ENCODE measurements around the gene C6orf62. TPM values are rescaled to one million over a fixed set of nuclear protein-coding genes. Genes with fewer than 3 reads are reported as not detected.

The C6orf62 gene
- total RNA-seq, 1 experiment from 2014 or later, result 86.4 TPM

DNA sequence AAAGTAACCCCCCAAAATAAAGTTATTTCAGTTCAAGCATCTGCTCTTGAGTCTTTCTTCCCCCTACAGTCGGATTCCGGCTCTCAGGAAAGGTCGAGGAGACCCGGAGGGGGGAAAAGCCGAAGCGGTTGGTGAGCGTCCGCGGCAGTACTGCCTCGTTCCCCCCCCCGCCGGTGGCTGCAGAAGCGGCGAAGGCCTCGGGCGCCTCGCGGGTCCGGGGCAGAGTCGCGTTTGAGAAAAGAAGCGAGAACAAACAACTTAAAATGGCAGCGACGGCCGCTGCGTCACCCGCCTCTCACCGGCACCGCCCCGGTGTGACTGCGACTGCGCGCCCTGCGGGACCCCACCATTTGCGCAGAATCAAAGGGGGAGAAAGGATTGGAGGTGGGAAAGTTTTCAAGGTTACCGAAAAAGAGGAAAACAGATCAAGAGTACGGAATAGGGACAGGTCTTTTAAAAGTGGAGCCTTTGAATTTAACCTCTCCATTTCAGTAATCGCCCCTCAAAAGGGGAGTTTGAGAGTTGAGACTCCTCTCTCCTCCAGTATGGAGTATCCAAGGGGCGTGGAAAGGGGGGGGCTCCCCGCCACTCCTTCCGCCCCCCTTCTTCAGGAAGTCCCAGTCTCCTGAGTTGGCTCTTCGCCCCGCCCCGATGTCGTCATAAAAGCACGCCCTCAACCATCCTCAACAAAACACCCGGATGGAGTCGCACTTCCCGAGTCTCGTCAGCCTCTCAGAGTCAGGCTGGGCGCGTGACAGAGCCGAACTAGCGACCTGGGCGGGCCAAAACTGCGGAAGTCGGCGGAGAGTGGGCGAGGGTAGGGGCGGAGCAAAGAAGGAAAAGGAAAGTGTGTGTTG lies 1.9 kb upstream of the C6orf62 start (continued):
- TF ChIP-seq PRRX2 (CRISPR knock-in tag; IDR thresholded peaks at IDR 0.05), result 0 out of 2 replicates have a peak, but pooled peaks have one; percentile 54
- TF ChIP-seq, protein P1, sequence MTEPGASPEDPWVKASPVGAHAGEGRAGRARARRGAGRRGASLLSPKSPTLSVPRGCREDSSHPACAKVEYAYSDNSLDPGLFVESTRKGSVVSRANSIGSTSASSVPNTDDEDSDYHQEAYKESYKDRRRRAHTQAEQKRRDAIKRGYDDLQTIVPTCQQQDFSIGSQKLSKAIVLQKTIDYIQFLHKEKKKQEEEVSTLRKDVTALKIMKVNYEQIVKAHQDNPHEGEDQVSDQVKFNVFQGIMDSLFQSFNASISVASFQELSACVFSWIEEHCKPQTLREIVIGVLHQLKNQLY (CRISPR knock-in tag; IDR thresholded peaks at IDR 0.05), result no peak
- no peak for TF ChIP-seq TEAD4 (CRISPR knock-in tag; IDR thresholded peaks at IDR 0.05)
- peak; percentile 92 for TF ChIP-seq CREM (CRISPR knock-in tag; IDR thresholded peaks at IDR 0.05)
- TF ChIP-seq, protein P2, sequence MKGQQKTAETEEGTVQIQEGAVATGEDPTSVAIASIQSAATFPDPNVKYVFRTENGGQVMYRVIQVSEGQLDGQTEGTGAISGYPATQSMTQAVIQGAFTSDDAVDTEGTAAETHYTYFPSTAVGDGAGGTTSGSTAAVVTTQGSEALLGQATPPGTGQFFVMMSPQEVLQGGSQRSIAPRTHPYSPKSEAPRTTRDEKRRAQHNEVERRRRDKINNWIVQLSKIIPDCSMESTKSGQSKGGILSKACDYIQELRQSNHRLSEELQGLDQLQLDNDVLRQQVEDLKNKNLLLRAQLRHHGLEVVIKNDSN (CRISPR knock-in tag; IDR thresholded peaks at IDR 0.05), result no peak
- no peak for TF ChIP-seq ZNF396 (CRISPR knock-in tag; IDR thresholded peaks at IDR 0.05; ENCODE audit: borderline replicate concordance)
- TF ChIP-seq, protein P3, sequence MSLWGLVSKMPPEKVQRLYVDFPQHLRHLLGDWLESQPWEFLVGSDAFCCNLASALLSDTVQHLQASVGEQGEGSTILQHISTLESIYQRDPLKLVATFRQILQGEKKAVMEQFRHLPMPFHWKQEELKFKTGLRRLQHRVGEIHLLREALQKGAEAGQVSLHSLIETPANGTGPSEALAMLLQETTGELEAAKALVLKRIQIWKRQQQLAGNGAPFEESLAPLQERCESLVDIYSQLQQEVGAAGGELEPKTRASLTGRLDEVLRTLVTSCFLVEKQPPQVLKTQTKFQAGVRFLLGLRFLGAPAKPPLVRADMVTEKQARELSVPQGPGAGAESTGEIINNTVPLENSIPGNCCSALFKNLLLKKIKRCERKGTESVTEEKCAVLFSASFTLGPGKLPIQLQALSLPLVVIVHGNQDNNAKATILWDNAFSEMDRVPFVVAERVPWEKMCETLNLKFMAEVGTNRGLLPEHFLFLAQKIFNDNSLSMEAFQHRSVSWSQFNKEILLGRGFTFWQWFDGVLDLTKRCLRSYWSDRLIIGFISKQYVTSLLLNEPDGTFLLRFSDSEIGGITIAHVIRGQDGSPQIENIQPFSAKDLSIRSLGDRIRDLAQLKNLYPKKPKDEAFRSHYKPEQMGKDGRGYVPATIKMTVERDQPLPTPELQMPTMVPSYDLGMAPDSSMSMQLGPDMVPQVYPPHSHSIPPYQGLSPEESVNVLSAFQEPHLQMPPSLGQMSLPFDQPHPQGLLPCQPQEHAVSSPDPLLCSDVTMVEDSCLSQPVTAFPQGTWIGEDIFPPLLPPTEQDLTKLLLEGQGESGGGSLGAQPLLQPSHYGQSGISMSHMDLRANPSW (CRISPR knock-in tag; conservative IDR thresholded peaks at IDR 0.05; ENCODE audit: low read depth), result no peak
- TF ChIP-seq FOXK1 (CRISPR knock-in tag; IDR thresholded peaks at IDR 0.05), result peak; percentile 62
- TF ChIP-seq, protein P4, sequence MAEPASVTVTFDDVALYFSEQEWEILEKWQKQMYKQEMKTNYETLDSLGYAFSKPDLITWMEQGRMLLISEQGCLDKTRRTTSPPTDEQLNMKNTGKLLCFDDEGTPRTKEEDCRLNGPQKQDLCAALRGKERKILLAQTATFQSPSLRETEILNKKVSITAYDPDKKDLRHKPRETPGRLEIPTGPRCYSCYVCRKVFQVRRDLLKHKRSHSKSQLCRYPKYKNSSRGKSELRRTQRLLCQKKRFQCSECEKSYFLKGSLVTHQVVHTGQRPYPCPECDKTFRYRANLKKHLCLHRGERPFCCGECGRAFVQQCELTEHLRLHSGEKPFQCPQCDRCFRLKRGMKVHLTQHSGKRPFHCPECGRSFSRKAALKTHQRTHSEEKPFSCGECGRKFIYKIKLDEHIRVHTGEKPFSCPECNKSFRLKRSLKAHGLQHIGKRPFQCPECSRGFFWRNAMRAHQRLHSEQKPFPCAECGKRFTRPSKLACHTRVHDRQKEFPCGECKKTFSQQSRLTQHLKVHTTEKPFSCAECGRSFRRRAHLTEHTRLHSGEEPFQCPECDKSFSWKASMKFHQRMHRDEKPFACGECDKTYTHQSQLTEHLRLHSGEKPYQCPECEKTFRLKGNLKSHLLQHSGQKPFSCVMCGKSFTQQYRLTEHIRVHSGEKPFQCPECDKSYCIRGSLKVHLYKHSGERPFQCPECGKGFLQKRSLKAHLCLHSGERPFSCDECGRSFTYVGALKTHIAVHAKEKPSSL (CRISPR knock-in tag; conservative IDR thresholded peaks at IDR 0.05), result no peak
- TF ChIP-seq RELA (CRISPR knock-in tag; IDR thresholded peaks at IDR 0.05; ENCODE audit: borderline replicate concordance), result no peak
- TF ChIP-seq, protein P5, sequence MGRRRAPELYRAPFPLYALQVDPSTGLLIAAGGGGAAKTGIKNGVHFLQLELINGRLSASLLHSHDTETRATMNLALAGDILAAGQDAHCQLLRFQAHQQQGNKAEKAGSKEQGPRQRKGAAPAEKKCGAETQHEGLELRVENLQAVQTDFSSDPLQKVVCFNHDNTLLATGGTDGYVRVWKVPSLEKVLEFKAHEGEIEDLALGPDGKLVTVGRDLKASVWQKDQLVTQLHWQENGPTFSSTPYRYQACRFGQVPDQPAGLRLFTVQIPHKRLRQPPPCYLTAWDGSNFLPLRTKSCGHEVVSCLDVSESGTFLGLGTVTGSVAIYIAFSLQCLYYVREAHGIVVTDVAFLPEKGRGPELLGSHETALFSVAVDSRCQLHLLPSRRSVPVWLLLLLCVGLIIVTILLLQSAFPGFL (CRISPR knock-in tag; IDR thresholded peaks at IDR 0.05; ENCODE audit: borderline replicate concordance), result 0 out of 2 replicates have a peak, but pooled peaks have one; percentile 18
- TF ChIP-seq GTF2I (CRISPR knock-in tag; conservative IDR thresholded peaks at IDR 0.05), result no peak
- TF ChIP-seq TCF7 (CRISPR knock-in tag; IDR thresholded peaks at IDR 0.05; ENCODE audit: low read depth), result no peak
- no peak for TF ChIP-seq SMAD4 (CRISPR knock-in tag; IDR thresholded peaks at IDR 0.05)
- TF ChIP-seq, protein P6, sequence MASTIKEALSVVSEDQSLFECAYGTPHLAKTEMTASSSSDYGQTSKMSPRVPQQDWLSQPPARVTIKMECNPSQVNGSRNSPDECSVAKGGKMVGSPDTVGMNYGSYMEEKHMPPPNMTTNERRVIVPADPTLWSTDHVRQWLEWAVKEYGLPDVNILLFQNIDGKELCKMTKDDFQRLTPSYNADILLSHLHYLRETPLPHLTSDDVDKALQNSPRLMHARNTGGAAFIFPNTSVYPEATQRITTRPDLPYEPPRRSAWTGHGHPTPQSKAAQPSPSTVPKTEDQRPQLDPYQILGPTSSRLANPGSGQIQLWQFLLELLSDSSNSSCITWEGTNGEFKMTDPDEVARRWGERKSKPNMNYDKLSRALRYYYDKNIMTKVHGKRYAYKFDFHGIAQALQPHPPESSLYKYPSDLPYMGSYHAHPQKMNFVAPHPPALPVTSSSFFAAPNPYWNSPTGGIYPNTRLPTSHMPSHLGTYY (CRISPR knock-in tag; IDR thresholded peaks at IDR 0.05), result no peak
- TF ChIP-seq, protein P7, sequence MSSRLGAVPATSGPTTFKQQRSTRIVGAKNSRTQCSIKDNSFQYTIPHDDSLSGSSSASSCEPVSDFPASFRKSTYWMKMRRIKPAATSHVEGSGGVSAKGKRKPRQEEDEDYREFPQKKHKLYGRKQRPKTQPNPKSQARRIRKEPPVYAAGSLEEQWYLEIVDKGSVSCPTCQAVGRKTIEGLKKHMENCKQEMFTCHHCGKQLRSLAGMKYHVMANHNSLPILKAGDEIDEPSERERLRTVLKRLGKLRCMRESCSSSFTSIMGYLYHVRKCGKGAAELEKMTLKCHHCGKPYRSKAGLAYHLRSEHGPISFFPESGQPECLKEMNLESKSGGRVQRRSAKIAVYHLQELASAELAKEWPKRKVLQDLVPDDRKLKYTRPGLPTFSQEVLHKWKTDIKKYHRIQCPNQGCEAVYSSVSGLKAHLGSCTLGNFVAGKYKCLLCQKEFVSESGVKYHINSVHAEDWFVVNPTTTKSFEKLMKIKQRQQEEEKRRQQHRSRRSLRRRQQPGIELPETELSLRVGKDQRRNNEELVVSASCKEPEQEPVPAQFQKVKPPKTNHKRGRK (CRISPR knock-in tag; IDR thresholded peaks at IDR 0.05; ENCODE audit: borderline replicate concordance), result no peak
- TF ChIP-seq ZNF121 (CRISPR knock-in tag; IDR thresholded peaks at IDR 0.05), result no peak
- TF ChIP-seq ZNF416 (CRISPR knock-in tag; IDR thresholded peaks at IDR 0.05), result no peak
- TF ChIP-seq, protein P8, sequence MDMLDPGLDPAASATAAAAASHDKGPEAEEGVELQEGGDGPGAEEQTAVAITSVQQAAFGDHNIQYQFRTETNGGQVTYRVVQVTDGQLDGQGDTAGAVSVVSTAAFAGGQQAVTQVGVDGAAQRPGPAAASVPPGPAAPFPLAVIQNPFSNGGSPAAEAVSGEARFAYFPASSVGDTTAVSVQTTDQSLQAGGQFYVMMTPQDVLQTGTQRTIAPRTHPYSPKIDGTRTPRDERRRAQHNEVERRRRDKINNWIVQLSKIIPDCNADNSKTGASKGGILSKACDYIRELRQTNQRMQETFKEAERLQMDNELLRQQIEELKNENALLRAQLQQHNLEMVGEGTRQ (CRISPR knock-in tag; IDR thresholded peaks at IDR 0.05), result no peak
- no peak for TF ChIP-seq KAT7 (CRISPR knock-in tag; IDR thresholded peaks at IDR 0.05; ENCODE audit: borderline replicate concordance)
- TF ChIP-seq, protein P9, sequence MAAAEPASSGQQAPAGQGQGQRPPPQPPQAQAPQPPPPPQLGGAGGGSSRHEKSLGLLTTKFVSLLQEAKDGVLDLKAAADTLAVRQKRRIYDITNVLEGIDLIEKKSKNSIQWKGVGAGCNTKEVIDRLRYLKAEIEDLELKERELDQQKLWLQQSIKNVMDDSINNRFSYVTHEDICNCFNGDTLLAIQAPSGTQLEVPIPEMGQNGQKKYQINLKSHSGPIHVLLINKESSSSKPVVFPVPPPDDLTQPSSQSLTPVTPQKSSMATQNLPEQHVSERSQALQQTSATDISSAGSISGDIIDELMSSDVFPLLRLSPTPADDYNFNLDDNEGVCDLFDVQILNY (CRISPR knock-in tag; IDR thresholded peaks at IDR 0.05), result 0 out of 2 replicates have a peak, but pooled peaks have one; percentile 28
- TF ChIP-seq ZBTB21 (CRISPR knock-in tag; IDR thresholded peaks at IDR 0.05; ENCODE audit: borderline replicate concordance), result no peak
- TF ChIP-seq, protein P10, sequence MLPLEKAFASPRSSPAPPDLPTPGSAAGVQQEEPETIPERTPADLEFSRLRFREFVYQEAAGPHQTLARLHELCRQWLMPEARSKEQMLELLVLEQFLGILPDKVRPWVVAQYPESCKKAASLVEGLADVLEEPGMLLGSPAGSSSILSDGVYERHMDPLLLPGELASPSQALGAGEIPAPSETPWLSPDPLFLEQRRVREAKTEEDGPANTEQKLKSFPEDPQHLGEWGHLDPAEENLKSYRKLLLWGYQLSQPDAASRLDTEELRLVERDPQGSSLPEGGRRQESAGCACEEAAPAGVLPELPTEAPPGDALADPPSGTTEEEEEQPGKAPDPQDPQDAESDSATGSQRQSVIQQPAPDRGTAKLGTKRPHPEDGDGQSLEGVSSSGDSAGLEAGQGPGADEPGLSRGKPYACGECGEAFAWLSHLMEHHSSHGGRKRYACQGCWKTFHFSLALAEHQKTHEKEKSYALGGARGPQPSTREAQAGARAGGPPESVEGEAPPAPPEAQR (CRISPR knock-in tag; IDR thresholded peaks at IDR 0.05), result no peak
- no peak for TF ChIP-seq GRHL2 (CRISPR knock-in tag; IDR thresholded peaks at IDR 0.05; ENCODE audit: insufficient replicate concordance, severe bottlenecking)
